Cardiac septum (tissue), 1 donor: ENCODE results near the gene ACE. TPM values are rescaled to one million over a fixed set of nuclear protein-coding genes. Genes with fewer than 3 reads are reported as not detected.

Source experiments
- DNase-seq: peaks from one replicate; pipeline ENCODE4 v3.0.0-alpha.2; 2020; ENCODE audit warnings: low spot score
- intact Hi-C: fragments of 100-400 bp; cut with DNase I; formaldehyde crosslinking; loops from one replicate; pipeline ENCODE4 v1.14.0; 2022
- total RNA-seq: library from RNA; stranded (reverse); fragmentation: NEBNext Ultra II Directional; extraction: Animal tissue kit (Norgen Biotek cat#: 25700); gene quantifications from one replicate; pipeline ENCODE4 v1.2.1, GENCODE V29; 2021
- donor health status: DM: no; HTN: no; CAD: no.

ACE gene
- total RNA-seq, 1 donor from 2014 or later = 11.6 TPM

DNA sequence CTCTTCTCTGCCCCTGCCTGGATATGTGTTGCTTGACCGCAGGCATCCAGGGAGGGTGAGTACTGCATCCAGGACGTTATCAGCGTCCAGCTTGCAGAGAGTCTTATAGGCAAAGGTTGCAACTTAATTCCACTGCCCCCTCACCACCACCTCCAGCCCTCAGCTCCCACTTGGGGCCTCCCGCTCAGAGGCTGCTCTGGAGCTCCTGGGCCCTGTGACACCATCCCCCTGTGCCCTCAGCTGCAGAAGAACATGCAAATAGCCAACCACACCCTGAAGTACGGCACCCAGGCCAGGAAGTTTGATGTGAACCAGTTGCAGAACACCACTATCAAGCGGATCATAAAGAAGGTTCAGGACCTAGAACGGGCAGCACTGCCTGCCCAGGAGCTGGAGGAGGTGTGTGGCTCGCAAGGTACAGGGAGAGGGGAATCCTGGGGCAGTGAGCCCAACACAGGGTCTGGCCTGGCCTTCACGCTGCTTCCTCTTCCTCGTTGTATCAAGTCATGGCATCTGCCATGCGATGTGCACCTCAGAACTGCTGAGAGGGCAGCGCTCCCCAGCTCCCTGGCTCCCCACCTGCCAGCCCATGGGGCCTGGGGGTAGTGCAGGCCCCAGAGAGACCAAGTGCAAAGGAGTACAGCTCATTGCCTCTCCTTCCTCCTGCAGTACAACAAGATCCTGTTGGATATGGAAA is 9.6 kb downstream of the ACE start:
- no peak for DNase-seq

DNA sequence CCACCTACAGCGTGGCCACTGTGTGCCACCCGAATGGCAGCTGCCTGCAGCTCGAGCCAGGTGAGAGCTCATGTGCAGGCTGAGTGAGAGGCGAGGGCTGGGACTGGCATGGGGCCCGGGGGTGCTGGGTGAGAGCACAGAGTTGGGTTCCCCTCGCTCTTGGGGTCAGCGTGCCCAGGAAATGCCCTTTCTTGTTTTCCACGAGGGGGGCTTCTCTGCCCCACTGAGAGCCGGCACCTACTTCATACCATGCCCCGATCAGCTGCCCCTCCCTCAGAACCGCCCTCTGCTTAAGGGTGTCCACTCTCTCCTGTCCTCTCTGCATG is 10.1 kb downstream of the ACE start:
- intact Hi-C loops = no loop called here
- no peak for DNase-seq

More for the DNA sequence above, 9.6 kb downstream of the ACE start:
- intact Hi-C loops = no loop called here

DNA sequence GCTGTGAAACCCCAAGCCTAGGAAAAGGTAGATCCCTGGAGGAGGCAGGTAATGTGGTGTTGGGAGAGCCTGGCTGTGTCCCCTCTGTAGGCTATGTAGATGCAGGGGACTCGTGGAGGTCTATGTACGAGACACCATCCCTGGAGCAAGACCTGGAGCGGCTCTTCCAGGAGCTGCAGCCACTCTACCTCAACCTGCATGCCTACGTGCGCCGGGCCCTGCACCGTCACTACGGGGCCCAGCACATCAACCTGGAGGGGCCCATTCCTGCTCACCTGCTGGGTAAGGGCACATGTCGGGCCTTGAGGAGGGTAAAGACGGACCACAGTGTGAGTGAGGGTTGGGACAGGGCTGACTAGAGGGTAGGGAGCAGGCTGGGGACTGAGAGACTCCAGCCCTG is 12.0 kb downstream of the ACE start:
- DNase-seq = no peak
- intact Hi-C loops = no loop called here

DNA sequence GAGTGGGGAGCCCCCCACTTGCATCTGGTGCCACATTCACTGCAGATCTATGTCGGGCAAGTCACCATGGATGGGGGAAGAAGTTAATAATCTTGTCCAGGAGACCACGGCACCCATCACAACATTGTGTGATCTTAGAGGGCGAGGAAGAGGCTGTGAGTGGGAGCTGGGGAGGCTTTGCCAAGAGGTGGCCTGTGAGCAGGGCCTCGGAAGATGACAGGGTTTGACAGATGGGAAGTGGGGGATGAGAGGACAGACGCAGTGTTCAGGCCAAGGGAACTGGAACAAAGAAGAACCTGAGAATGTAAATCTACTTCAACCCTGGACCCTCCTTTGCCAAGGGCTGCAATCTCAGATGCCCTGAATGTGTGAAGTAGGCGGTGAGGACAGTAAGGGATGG is 12.4 kb downstream of the ACE start:
- no peak for DNase-seq
- intact Hi-C loops = no loop called here

DNA sequence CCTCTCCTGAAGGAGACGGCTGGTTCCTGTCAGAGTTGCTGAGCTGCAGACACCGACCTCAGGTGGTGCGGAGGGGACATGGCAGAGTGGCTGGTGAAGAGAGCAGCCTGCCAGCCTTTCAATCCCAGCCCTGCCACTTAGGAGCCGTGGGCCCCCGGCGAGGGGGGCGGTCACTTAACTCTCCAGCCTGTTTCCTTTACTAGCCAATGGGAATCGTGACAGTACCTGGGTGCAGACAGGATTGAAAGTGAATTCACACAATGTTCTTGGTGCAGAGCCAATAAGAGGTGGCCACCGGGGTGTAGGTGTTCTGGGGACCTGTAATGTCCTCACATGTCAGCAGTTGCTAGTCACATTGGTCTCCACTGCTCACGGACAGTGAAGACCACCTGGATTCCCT is 13.5 kb downstream of the ACE start:
- no peak for DNase-seq
- intact Hi-C loops = no loop called here

DNA sequence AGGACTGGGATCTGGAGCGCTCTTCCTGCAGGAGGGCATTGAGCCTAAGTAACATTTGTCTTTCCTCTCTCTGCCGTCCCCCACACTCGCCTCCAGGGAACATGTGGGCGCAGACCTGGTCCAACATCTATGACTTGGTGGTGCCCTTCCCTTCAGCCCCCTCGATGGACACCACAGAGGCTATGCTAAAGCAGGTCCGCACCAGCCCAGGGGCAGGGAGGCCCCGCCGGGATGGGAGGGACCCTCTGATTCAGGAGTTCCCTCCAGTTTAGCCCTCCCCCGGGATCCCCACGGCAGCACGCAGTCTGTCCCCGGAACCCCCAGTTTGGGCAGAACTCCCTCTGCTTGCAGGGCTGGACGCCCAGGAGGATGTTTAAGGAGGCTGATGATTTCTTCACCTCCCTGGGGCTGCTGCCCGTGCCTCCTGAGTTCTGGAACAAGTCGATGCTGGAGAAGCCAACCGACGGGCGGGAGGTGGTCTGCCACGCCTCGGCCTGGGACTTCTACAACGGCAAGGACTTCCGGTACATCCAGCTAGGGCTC is 14.1 kb downstream of the ACE start:
- no peak for DNase-seq
- intact Hi-C loops = no loop called here

DNA sequence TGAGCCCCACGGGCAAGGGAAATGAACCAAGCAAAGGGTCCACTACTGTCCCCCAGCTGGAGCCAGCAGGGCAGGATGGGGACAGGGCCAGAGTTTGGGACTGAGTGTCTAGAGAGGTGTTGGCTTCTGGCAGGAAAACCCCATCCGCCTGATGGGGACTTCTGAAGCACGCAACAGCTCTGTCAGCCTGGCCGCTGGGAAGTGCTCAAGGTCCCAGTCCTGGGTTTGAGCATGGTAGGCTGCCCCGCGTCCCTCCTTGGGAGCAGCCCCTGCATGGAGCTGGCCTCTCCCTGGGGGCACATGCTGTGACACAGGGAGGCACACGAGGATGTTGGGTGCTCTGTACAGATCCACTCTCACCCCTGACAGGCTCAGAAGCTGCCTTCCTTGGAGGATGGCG is 14.6 kb downstream of the ACE start:
- intact Hi-C loops = no loop called here
- DNase-seq = no peak

DNA sequence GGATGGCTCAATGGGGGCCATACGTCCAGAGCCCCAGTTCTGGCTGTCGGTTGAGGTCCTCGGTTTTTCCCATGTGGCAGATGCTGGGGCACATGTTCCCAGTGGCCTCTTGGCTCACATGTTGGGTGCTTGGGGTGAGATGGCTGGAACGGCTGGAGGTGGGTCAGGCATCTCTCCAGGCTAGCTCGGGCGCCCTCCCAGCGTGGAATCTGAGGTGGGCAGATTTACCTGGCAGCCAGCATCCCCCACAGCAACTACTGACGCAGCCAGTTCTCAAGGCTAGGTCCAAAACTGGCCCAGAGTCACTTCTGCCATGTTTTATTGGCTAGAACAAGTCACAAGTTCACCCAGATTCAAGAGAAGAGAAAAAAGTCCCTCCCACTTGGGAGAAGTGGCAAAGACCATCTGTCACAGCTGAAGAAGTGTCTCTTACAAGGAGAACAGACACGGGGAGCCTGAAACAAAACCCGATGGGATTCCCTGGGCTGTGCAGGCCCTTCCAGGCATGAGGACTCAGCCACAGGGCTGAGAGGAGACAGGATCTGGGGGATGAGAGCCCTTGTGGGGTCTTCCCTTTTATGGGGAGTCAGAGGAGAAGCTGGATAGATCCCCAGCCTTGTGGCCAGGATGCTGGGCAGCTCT is 15.2 kb downstream of the ACE start:
- intact Hi-C loops = no loop called here
- no peak for DNase-seq

DNA sequence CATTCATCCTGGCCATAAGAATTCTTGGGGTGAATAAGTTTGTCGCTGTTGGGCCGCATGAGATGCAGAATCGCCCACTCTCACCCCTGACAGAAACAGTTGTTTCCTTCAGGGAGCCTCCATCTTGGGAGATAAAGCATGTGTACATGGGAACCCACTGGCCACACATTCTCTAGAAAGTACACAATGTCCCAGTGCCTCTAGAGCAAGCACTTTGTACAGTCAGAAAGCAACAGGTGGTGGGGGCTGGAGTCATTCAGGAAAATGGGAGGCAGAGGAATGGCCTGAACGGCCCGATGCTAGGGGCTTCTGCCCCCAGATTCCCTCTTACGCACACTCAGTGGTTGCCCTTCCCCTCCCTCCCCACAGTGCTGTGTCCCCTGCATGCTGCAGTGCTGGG is 16.1 kb downstream of the ACE start:
- intact Hi-C loops = no loop called here

DNA sequence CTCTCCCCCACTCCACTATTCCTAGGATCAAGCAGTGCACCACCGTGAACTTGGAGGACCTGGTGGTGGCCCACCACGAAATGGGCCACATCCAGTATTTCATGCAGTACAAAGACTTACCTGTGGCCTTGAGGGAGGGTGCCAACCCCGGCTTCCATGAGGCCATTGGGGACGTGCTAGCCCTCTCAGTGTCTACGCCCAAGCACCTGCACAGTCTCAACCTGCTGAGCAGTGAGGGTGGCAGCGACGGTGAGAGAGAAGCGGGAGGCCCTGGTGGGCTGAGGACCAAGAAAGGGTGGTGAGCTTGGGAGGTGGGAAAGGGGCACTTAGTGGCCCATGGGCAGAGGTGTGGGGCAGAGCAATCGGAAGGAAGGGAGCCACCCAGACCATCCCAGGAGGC is 16.6 kb downstream of the ACE start:
- intact Hi-C loops = no loop called here
- DNase-seq = no peak

More for the DNA sequence above, 16.1 kb downstream of the ACE start:
- no peak for DNase-seq

DNA sequence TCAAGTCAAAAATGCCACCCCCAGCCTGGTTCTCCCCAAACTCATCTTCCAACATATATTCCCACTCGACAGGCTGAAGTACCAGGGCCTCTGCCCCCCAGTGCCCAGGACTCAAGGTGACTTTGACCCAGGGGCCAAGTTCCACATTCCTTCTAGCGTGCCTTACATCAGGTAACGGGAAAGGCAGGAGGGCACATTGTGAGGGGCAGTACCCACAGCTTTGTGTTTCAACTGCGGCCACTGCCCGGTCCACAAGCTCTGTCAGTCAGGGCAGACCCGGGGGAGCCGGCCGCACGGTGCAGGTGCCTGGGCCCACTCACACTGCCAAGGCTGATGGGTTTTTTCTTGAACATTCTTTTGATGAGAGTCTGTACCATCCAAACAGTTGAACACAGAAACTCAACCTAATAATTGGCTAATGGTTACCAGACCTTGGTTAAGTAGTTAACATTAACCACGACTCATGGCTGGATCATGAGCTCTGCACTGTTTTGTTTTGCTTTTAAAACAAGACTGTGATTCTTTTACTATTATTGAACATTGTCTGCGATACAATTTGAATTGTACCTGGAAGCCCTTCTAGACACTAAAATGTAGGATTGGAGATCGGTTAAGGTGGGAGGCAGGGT is 17.6 kb downstream of the ACE start:
- intact Hi-C loops = no loop called here
- DNase-seq = no peak

DNA sequence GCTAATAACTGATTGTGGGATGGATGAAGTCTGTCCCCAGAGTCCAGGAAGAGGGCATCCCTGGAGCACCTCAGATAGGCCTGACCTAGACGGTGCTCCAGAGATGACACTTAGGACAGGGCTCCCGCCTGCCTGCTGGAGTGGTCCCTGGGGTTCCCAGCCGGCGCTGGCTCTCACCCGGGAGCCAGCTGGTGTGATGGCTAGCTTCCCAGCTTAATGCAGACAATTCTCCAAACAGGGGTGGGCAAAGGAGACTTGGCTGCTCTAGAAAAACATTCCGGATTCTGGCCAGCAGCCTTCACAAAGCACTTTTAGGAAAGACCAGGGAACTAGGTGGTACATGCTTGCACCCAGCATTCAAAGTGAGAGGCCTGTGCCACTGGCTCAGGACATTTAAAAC is 18.6 kb downstream of the ACE start:
- no peak for DNase-seq
- intact Hi-C loops = no loop called here

DNA sequence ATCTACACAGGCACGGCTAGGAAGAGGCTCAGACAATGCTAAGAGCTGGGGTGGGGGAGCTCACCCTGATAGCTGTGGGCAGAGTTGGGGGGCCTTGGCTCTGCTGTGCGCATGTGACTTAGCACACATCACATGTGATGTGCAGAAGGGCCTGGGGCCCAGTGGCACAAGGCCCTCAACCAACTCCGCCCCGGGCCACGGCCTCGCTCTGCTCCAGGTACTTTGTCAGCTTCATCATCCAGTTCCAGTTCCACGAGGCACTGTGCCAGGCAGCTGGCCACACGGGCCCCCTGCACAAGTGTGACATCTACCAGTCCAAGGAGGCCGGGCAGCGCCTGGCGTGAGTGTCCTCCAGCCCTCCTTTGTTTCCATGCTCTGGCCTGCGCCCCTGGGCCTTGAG is 19.3 kb downstream of the ACE start:
- intact Hi-C loops = no loop called here
- DNase-seq = no peak

DNA sequence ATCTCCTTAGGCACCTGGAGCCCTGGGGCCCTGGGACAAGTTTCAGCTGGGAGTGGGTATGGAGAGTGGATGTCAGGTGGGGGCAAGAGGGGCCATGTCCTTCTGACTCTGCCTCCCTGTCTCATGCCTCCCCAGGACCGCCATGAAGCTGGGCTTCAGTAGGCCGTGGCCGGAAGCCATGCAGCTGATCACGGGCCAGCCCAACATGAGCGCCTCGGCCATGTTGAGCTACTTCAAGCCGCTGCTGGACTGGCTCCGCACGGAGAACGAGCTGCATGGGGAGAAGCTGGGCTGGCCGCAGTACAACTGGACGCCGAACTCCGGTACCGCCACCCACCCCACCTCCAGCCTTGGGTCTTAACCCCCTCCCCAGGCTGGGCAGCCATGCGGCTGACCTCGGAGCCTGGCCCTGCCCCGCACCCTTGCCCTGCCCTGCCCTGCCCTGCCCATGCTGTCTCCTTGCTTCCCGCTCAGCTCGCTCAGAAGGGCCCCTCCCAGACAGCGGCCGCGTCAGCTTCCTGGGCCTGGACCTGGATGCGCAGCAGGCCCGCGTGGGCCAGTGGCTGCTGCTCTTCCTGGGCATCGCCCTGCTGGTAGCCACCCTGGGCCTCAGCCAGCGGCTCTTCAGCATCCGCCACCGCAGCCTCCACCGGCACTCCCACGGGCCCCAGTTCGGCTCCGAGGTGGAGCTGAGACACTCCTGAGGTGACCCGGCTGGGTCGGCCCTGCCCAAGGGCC is 20.0 kb downstream of the ACE start:
- DNase-seq = no peak
- intact Hi-C loops = no loop called here

DNA sequence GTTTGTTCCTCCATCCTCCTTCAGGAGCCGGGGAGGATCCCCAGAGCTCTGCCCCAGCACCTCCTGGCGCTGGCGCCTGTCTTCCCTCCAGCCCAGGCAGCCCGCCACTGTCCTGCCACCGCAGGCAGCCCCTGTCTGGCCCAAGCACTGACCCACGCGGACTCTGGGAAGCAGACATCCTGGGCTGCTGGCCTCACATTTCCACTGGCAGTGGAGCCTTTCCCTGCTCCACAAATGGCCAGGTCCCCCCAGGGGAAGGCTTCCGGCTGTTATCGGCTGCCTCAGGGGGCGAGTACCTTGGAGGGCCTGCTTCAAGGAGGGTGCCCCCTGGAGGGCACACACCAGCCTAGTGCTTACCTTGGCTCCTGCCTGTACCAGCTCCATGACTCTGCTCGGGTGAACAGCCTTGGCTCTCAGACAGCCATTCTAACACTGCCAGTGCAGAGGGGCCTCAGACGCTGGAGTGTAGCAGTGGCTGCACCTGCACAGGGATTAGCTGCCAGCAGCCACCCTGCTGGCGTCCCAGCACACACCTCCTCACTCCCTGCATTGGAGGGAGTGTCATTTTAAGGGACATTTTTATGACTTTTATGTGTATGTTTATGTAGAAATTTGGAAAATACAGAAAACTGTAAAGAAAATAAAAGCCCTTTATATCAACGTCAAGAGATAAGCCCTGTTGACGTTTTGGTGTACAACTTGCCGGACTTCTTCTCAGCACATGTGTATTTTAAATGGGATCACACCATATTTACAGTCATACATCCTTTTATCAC is 21.0 kb downstream of the ACE start:
- DNase-seq = no peak
- intact Hi-C loops = no loop called here

DNA sequence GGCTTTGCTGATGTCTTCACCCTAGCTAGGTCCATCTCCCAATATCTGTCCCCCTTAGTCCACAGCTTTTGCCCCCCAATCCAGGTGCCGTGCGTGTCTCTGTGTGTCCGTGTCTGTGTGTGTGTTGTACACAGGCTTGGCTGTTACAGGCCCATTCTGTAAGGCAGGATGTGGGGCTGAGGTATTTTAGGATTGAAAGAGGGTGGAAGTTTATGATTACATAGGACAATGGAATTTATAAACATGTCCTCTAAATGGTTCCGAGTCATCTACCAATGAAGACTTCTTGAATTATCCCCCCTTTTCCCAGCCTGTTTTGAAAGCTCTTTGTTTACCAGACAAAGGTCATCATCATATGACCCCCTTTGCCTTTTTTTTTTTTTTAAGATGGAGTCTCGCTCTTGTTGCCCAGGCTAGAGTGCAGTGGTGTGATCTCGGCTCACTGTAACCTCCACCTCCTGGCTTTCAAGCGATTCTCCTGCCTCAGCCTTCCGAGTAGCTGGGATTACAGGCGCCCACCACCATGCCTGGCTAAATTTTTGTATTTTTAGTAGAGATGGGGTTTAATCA is 21.9 kb downstream of the ACE start:
- intact Hi-C loops = no loop called here

DNA sequence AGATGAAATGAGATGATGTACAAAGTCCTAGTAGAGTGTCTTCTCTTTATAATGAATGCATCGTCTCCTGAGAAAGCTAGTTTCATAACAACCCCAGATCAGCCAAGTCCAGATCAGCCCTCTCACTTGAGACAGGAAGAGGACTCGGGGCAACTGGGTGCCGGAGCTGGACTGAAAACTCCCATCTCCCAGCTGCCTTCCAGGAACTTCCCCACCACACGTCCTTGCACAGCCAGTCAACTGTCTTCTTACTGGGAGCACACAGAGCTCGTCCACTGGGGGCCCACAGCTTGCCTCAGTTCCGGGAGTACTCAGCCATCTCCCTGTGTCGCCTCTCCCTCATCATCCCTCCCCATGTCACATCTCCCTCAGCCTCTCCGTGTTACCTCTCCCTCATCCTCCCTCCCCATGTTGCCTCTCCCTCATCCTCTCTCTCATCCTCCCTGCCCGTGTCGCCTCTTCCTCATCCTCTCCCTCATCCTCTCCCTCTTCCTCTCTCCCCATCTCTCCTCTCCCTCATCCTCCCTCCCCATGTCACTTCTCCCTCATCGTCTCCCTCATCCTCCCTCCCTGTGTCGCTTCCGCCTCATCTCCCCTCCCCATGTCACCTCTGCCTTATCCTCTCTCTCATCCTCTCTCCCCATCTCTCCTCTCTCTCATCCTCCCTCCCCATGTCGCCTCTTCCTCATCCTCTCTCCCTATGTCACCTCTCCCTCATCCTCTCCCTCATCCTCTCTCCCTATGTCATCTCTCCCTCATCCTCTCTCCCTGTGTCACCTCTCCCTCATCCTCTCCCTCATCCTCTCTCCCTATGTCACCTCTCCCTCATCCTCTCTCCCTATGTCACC is 23.9 kb downstream of the ACE start:
- no peak for DNase-seq
- intact Hi-C loops = no loop called here

More for the DNA sequence above, 21.9 kb downstream of the ACE start:
- DNase-seq = no peak

DNA sequence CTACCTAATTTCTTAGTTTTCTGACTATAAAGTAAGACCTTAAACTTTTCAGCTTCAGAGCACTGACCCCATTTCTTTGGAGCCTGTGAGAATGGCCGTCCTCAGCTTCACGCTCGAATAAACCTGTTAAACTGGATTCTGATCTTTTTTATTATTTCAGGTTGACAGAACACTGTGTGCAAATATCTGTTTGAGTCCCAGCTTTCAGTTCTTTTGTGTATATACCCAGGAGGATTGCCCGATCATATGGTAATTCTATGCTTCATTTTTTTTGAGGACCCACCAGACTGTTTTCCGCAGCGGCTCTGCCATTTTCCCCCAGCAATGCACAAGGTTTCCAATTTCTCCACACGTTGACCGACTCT is 26.5 kb downstream of the ACE start:
- DNase-seq = no peak
- intact Hi-C loops = no loop called here

DNA sequence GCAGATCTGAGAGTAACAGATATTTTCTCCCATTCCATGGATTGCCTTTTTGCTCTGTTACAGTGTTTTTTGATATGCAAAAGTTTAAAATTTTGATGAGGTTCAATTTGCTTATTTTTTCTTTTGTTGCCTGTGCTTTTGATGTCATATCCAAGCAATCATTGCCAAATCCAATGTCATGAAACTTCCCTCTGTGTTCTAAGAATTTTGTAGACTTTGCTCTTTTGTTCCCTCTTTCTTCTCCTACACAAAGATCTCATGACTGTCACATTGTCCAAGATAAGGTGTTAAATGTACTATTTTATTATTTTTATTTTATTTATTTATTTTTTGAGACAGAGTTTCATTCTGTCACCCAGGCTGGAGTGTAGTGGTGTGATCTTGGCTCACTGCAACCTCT is 27.4 kb downstream of the ACE start:
- DNase-seq = no peak
- intact Hi-C loops = no loop called here
